GM19467 (cell line): ENCODE measurements around the gene ABCA5.

Source experiments
- ATAC-seq: cut with Tn5 transposase; IDR thresholded peaks from one replicate; pipeline ENCODE4 v1.9.1; 2021; ENCODE audit warnings: mild to moderate bottlenecking, moderate library complexity; ENCODE audit not compliant: unreplicated experiment

Gene ABCA5

GRCh38 chr17:69269131-69269998 lies 57.6 kb downstream of the ABCA5 start:
- no peak for ATAC-seq

- no peak for ATAC-seq
Observed at GRCh38 chr17:69268543-69269014, 58.4 kb downstream of the ABCA5 start.

- no peak for ATAC-seq
Observed at GRCh38 chr17:69267219-69267618, 59.7 kb downstream of the ABCA5 start.

DNA sequence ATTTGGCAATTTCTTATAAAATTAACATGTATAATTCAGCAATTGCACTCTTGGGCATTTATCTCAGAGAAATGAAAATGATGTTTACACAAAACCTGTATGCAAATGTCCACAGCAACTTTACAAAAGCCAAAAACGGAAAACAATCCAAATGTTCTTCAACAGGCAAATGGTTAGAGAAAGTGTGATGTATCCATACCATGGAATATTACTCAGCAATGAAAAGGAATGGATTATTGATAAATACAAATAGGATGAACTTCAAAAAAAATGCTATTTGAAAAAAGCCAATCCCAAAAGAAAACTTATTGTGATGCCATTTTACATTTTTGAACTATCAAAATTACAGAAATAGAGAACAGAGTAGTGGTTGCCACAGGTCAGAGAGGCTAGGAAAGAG lies 61.1 kb downstream of the ABCA5 start:
- no peak for ATAC-seq

DNA sequence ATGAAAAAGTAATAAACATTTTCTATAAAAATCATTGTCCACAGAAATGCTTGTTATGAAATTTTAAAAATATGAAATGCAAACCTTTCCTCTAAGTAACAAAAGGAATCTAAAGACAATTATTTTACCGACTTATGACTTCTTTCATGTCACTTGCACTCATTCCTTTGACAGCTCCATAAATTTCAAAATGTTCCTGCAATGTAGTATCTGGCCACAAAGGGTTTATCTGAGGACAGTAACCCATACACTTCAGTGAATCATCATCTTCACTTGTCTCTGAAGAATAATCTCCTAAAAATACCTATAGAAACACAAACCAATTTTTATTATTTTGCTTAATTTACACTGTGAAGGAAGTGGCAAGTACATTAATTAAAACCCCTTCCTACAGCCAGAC lies 72.7 kb downstream of the ABCA5 start:
- ATAC-seq: no peak

GRCh38 chr17:69250641-69251040 lies 76.3 kb downstream of the ABCA5 start:
- ATAC-seq: no peak

DNA sequence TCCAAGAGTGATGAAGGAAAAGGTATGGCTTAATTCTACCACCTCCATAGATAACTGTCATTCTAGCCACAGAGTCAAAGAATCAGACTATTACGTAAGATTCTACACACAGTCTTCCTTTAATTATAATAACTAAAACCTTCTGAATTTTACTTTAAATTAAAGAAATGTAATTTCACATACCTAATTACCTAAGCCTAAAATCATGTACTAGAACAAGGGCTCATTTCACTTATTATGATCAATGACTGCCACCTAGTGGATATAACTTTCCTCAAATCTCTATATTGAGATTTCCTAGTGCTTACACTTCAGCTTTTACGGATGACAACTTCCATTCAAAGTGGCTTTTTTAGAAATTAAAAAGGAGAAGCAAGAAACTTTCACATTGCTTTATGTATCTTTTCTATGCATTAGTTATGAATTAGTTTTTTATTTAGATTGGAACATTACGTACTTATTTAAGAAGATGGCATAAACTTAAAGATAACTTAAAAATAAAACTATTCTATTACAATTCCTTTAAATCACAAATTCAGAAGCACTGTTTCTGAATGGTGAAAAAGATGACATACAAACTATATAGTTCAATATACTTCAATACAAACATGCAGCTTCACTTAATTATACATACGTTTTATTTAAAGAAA lies 80.1 kb downstream of the ABCA5 start:
- ATAC-seq: no peak

- no peak for ATAC-seq
Observed at GRCh38 chr17:69246202-69246601, 80.7 kb downstream of the ABCA5 start.

DNA sequence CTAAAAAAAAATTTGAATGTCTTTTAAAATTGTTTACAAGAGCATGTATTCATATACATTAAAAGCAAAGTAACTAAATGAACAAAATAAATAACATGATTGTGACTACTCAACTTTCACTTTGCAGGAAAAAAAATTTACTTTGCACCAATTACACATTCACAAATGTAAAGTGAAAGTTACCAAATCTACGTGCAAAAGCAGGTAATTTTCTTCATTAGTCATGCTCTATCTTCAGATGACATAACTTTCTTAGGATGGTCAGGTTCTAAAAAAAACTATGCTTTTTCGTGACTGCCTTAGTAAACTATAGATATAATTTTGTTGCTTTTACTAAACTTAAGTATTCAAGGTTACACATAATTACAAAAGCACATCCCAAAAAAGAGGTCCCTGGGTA lies 81.3 kb downstream of the ABCA5 start:
- ATAC-seq: no peak

- no peak for ATAC-seq
Observed at GRCh38 chr17:69239611-69240600, 87.0 kb downstream of the ABCA5 start.

- no peak for ATAC-seq
Observed at GRCh38 chr17:69236946-69237345, 90.0 kb downstream of the ABCA5 start.

DNA sequence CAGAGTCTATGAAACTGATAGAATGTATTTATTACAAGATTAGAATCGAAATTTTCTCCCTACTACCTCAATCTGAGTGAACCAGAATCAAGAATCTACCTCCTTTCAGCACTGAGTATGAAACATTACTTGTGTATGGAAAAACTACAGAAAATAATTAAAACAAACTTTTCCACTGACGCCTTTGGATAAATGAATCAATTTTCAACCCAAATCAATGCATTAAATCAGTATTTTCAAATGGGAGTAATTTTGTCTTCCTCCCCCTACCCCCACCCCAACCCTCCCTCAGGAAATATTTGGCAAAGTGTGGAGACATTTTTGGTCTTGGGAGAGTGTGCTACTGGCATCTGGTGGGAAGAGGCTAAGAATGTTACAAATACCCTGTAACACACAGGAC lies 90.5 kb downstream of the ABCA5 start:
- ATAC-seq: no peak

DNA sequence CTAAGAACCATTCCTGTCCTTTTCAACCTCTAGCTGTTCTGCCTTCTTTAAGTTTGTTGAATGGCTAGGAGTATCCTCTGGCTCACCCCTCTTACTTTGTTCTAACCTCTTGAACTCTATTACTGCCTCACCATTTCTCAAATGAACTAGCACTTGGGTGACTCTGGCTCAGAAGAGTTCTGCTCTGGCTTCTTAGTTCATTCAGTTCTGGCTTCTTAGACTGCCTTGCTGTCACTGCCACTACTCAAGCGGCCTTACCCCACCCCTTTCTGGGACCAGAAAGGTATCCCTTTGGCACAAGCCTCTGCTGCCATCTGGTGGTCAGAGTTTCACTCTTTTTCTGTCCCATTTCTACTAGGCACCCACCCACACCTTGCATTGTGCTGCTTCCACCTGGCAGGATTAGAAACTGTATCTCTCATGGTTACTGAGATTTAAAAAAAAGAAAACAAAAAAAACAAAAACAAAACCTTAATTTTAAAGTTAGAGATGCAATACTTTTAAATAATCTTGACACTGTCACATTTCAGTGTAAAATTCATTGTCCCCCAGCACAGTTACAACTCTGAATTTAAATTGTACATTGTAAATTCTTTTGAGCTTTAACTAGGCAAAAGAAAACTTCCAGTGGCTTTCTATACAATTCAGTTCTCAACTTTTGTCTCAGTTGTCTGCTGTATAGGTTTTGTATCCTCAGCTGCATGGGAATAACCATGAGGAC lies 91.4 kb downstream of the ABCA5 start:
- ATAC-seq: peak; percentile 98

- no peak for ATAC-seq
Observed at GRCh38 chr17:69232650-69233049, 94.3 kb downstream of the ABCA5 start.

DNA sequence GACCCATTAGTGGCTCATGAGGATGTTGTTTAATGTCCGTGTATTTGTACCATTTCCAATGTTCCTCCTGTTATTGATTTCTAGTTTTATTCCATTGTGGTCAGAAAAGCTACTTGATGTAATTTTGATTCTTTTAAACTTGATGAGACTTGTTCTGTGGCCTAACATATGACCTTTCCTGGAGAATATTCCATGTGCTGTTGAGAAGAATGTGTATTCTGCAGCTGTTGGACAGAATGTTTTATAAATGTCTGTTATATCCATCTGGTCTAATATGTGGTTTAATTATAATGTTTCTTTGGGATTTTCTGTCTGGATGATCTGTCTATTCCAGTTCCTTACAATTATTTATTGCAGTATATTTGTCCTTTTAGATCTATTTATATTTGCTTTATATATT lies 95.4 kb downstream of the ABCA5 start:
- no peak for ATAC-seq

DNA sequence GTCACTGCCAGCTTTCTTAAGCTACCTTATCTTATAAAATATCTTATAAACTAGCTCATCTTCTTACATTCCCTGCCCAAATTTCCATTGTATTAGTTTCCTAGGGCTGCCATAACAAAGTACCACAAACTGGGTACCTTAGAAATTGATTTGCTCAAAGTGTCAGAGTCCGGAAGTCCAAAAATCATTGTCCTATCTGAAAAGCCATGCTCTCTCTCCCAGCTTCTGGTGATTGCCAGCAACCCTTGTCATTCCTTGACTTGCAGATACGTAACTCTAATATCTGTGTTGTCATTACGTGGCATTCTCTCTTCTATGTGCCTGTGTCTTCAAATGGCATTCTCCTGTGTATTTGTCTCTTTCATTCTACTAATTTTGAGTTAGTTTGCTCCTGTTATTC lies 96.0 kb downstream of the ABCA5 start:
- ATAC-seq: no peak

- ATAC-seq: no peak
Observed at GRCh38 chr17:69228576-69228975, 98.4 kb downstream of the ABCA5 start, which contains the start of gene ABCA10. ABCA10 (minus strand) TSS chr17:69228824; CDS start chr17:69225358, 3,466 bp downstream.

- no peak for ATAC-seq
Observed at GRCh38 chr17:69228018-69228417, 98.9 kb downstream of the ABCA5 start.

DNA sequence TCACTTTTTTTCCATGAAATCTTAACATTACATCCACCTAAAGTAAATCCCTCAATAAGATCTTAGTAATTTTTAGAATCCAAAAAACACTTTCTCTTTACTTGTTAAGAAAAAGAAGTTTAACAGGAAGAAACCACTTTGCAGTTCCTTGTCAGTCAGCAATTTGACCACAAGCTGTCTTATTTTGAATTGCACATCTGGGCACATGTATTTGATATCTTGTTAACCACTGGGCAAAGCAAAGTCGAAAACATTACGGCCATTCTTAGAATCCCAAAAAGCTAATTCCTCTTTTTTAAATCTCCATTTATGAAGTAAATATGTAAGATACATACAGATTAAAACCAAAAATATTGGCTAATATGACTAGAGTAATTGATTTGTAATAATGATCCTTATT lies 99.4 kb downstream of the ABCA5 start:
- ATAC-seq: no peak

DNA sequence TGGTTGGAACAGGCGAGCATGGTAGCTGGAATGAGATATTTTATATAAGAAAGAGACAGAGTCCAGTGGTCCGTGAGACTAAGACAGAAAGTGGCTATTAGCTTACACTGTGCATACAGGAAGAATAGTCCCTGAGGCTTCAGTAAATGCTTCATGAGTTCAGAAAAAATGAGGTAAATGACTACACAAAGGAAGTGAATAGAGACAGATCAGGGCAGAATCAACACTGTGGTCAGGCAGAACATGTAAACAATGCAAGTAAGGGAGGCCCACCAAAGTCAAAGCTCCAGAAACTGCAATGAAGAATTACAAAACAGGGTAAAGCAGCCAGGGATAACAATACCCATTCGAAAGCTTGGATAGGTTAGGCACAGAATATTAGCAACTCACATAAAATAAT lies 103.1 kb downstream of the ABCA5 start:
- peak; percentile 86 for ATAC-seq
